ENCODE results near the gene SERGEF. TPM values are rescaled to one million over a fixed set of nuclear protein-coding genes. Genes with fewer than 3 reads are reported as not detected.

Gene SERGEF
- total and polyA plus RNA-seq, 9 donors, result 42.0 to 76.3 (median 59.7) TPM

DNA sequence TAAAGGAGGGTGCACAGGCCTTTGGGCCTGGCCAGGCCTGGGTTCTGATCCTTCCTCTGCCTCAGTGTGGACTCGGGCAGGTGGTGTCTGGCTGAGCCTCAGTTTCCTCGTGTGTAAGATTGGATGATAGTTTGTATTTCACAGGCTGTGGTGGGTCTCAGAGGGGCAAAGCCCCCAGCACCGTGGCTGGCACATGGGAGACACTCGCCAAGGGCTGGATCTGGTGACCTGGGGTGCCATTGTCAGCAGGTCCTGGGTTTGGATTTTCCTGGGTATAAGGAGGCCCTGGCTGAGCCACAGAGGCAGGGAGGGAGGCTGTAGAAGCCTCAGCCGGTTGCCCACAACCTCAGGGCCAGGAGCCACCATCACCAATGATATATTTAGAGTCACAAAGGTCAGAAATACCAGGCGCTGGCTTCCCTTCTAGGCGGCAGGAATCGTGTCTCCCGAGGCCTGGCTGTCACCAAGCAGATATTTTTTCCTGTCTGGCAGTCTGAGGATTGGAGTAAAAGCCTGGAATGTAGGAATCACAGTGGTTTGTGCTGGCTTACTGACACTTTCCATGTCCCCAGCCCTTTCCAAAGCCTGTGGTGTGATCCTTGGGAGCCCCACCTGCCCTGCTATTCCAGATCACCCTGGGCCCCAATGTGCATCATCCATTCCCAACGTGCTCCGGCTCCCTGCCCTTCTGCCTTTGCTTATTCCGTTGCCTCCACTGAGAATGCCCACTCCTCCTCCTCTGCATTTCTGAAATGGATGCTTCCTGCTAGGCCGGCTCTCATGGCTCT is 262.6 kb downstream of the SERGEF start:
- no peak overlapping the region for H3K4me3 ChIP-seq
- no peak overlapping the region for H3K27ac ChIP-seq
- H3K36me3 ChIP-seq, result no peaks in the 10 kb centered on the region
- no peaks in the 10 kb centered on the region for H3K27me3 ChIP-seq
- DNase-seq, result peak in 1 of 5 donors; percentile 11
- no peak for TF ChIP-seq EP300 (IDR thresholded peaks at IDR 0.05)
- TF ChIP-seq CTCF (IDR thresholded peaks at IDR 0.05), result no peak
- no peak for TF ChIP-seq POLR2A (IDR thresholded peaks at IDR 0.05)
- intact Hi-C loops (cut with DNase I), result no loop called here
- 58 to 69% (median 59%) methylated on average over 13 of the region's 13 CpGs for WGBS, 3 donors
- H3K4me1 ChIP-seq (ENCODE audit: insufficient read depth), result no peaks in the 10 kb centered on the region
- no peaks in the 10 kb centered on the region for H3K9me3 ChIP-seq

- Histone ChIP-seq H3K4me3 (no peak overlapping the region), H3K4me1 (ENCODE audit: insufficient read depth) (no peaks in the 10 kb centered on the region), H3K9me3 (no peaks in the 10 kb centered on the region), H3K36me3 (no peaks in the 10 kb centered on the region), H3K27ac (no peak overlapping the region), H3K27me3 (no peaks in the 10 kb centered on the region)
- TF ChIP-seq CTCF (IDR thresholded peaks at IDR 0.05) (no peak), POLR2A (IDR thresholded peaks at IDR 0.05) (no peak), EP300 (IDR thresholded peaks at IDR 0.05) (no peak)
- intact Hi-C loops (cut with DNase I), result no loop called here
- DNase-seq, result peak in 1 of 5 donors; percentile 14
- WGBS, 3 donors, result 75 to 79% (median 78%) methylated on average over 18 to 19 of the region's 19 CpGs
These were observed 263.8 kb downstream of the SERGEF start for GRCh38 chr11:17748761-17749721.

DNA sequence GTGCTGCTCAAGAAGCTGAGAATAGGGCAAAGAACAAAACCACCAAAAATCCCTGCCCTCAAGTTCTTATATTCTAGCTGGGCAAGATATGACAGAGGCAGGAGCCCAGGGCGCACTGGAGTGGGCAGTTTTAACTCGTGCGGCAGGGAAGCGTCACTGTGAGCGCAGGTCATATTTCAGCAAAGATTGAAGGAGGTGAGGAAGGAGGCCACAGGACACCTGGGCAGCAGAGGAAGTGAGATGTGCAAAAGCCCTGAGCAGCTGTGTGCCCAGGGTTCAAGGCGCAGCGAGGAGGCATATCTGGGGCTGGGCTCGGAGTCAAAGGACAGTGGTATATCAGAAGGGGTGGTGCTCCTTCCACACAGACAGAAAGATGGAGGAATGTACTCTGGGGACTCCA is 264.8 kb downstream of the SERGEF start:
- H3K4me3 ChIP-seq, result no peak overlapping the region
- peak in 1 of 5 donors; percentile 4 for DNase-seq

DNA sequence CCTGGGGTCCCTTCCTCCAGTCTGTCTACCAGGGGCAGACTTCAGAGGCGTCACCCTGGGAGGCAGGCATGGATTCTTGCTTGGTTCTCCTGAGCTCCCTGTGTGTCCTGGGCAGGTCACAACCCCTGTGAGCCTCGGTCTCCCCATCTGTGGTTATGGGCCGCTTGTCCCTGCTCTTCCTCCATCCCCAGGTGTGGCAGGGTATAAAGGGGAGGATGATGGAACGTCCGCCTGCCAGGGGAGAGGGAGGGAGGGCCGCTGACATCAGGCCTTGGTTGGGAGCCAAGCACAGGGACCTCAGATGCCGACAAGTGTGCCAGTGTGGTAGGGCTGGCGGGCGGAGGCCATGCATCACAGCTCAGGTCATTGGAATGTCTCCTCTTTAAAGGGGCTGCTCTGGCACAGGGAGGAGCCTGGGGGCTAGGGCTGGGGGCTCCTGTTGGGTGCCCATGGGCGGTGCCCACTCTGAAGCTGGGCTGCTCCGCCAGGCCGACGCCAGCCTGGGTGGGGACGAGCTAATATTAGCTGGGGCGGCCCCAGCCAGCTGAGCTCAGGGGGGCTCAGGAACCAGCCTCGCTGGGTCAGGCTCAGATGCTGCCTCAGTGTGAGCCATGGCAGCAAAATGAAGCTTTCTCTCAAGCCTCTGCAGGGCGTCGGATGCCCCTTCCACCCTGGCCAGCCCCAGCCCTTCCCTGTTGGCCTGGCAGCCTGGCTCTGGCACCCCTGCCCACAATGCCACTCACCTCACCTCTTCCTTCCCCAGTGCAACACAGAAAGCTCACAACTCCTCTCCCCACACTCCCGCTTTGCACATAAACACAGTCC is 265.5 kb downstream of the SERGEF start:
- peak in 1 of 5 donors; percentile 6 for DNase-seq
- no peak overlapping the region for H3K27ac ChIP-seq
- H3K27me3 ChIP-seq, result no peaks in the 10 kb centered on the region
- H3K4me1 ChIP-seq (ENCODE audit: insufficient read depth), result no peaks in the 10 kb centered on the region
- no peak for TF ChIP-seq POLR2A (IDR thresholded peaks at IDR 0.05)
- TF ChIP-seq CTCF (IDR thresholded peaks at IDR 0.05), result no peak
- TF ChIP-seq EP300 (IDR thresholded peaks at IDR 0.05), result no peak
- H3K9me3 ChIP-seq, result no peaks in the 10 kb centered on the region
- intact Hi-C loops (cut with DNase I), result no loop called here
- 83 to 87% (median 83%) methylated on average over 19 of the region's 19 CpGs for WGBS, 3 donors
- no peaks in the 10 kb centered on the region for H3K36me3 ChIP-seq
- H3K4me3 ChIP-seq, result no peak overlapping the region

More for the DNA sequence above, 264.8 kb downstream of the SERGEF start:
- no peaks in the 10 kb centered on the region for H3K27me3 ChIP-seq
- 76 to 87% (median 85%) methylated on average over 8 of the region's 8 CpGs for WGBS, 3 donors
- H3K27ac ChIP-seq, result no peak overlapping the region
- H3K9me3 ChIP-seq, result no peaks in the 10 kb centered on the region
- TF ChIP-seq POLR2A (IDR thresholded peaks at IDR 0.05) (no peak), EP300 (IDR thresholded peaks at IDR 0.05) (no peak)
- H3K4me1 ChIP-seq (ENCODE audit: insufficient read depth), result no peaks in the 10 kb centered on the region
- intact Hi-C loops (cut with DNase I), result no loop called here
- no peaks in the 10 kb centered on the region for H3K36me3 ChIP-seq

Measured in ovary (tissue), 9 donors.